Mucosa of stomach (tissue), 1 donor: ENCODE measurements around the gene LMNTD2.

Source experiments
- H3K27me3 ChIP-seq: one replicate; pipeline ENCODE4 v1.7.0; 2013; ENCODE audit warnings: mild to moderate bottlenecking, low read length; ENCODE audit not compliant: control insufficient read depth, insufficient read depth
- H3K36me3 ChIP-seq: one replicate; pipeline ENCODE4 v1.7.0; 2013; ENCODE audit warnings: low read length; ENCODE audit not compliant: control insufficient read depth, insufficient read depth
- H3K4me1 ChIP-seq: one replicate; pipeline ENCODE4 v1.7.0; 2013; ENCODE audit warnings: mild to moderate bottlenecking, low read length; ENCODE audit not compliant: control insufficient read depth, insufficient read depth
- H3K4me3 ChIP-seq: one replicate; pipeline ENCODE4 v1.7.0; 2013; ENCODE audit warnings: low read length
- H3K9ac ChIP-seq: one replicate; pipeline ENCODE4 v1.7.0; 2013; ENCODE audit warnings: mild to moderate bottlenecking, low read length, moderate library complexity
- H3K9me3 ChIP-seq: one replicate; pipeline ENCODE4 v1.7.0; 2013; ENCODE audit warnings: mild to moderate bottlenecking, low read length, moderate library complexity; ENCODE audit not compliant: control insufficient read depth
- donor health status: Pancreatic carcinoma.

LMNTD2 gene

DNA sequence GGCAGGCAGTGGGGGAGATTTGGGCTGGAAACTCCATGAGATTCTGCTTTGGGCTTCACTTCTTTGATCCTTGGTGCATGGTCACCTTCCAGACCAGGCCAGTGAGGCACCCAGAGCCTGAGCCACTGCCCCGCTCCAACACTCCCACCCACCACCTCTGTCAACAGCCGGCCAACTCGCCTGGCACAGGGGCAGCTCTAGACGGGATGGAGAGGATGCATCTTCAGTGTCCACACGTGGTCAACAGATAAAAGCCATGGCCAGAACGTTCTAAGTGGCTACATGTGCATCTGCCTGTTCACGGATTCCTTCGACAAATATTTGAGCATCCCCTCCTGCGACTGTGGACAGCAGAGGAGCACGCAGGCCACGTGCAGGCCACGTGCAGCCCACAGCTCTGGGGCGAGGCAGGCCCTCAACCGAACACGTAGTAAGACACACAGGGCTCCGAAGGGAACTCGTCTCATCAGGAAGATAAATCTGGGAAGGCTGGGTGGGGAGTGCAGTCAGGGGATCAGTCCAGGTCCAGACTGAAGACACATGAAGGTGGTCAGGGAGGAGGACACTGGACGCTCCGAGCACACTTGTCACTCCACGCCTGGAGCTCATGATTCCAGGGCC, 22.0 kb downstream of the LMNTD2 start:
- no peaks in the 10 kb centered on the region for H3K9me3 ChIP-seq
- peaks cover 30% of the 10 kb centered on the region for H3K4me1 ChIP-seq
- no peak overlapping the region for H3K4me3 ChIP-seq
- H3K9ac ChIP-seq, result no peak overlapping the region
- H3K36me3 ChIP-seq, result peaks cover 2% of the 10 kb centered on the region
- peaks cover 6% of the 10 kb centered on the region for H3K27me3 ChIP-seq

DNA sequence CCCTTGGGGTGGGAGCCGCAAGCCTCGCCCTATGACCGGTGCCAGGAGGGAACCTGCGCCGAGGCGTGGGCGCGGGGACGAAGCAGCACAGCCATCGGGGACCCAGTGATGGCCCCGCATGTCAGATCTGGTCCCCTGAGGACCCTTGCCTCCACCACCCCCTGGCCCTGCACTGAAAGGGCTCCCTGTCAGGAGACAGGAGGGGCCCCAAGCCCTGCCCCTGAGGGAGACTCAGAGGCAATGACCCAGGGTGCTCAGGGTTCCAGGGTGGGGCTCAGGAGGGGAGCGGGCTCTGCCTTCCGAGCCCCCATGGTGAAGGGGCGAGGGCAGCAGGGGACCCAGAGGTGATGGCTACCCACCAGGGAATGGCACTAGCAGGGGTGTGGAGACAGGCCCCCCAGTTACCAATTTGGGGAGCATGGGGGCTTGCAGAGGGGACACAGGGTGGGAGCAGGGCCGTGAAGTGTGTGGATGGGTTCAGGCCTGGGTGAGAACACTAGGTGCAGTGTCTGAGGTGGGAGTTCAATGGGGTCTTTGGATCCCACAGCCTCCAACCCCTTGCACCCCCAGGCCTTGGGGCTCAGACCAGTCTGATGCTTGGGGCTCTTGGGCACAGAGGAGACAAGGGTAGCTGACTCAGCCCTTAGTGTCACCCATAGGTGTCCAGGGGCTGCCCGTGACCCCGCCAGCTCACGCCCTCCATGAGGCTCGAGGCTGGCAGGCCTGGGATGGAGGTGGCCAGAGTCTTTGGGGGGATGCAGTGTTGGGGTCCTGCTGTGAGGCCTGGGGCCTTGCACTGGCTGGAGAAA, 22.7 kb downstream of the LMNTD2 start:
- Histone ChIP-seq H3K4me3 (peak overlapping the region; percentile 11), H3K27me3 (peaks cover 6% of the 10 kb centered on the region), H3K4me1 (peaks cover 33% of the 10 kb centered on the region), H3K36me3 (peaks cover 5% of the 10 kb centered on the region), H3K9ac (peak overlapping the region; percentile 31), H3K9me3 (no peaks in the 10 kb centered on the region)

DNA sequence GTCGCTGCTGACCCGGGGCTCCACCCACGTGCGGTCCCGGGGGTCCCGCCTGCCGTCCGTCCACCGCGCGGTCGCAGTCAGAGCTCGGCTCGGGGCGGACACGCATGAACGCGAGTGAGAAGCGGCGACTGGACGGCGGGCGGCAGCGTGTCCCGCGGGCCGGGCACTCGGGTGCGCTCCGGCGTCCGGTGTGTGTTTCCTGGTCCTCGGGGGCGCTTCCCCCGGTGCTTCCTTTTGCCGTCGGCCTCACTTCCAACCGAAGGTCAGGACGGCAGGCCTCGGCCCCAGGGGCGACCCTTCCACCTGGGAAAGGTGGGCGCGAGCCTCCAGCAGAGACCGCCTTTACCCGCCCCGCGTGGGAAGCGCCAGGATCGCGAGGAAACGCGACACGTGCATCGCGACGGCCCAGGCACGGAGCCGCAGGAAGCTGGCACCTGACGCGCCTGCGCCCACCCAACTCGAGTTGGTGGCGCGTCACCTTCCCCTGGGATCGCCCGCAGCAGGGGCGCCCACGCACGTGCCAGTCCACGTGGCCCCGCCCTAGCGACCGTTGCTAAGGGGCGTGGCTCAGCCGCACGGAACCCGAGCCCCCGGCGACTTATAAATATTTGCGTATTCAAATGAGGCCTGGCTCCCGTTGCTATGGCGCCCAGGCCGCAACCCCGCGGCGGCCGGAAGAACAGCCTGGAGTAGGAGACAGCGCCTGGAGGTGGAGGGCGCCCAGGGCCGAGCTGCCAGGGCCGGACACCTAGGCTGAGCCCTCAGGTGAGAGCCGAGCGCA, 23.5 kb downstream of the LMNTD2 start, which contains the start of gene LRRC56:
TSS of gene LRRC56 (plus strand) at position 687 of the 781 bp plus-strand sequence. CDS start 3,158 bp downstream, outside the sequence.
- Histone ChIP-seq H3K4me1 (peaks cover 37% of the 10 kb centered on the region), H3K36me3 (peaks cover 8% of the 10 kb centered on the region), H3K27me3 (peaks cover 6% of the 10 kb centered on the region), H3K9me3 (no peaks in the 10 kb centered on the region), H3K9ac (peak within 1 kb of the TSS; percentile 31), H3K4me3 (peak within 1 kb of the TSS; percentile 11)

DNA sequence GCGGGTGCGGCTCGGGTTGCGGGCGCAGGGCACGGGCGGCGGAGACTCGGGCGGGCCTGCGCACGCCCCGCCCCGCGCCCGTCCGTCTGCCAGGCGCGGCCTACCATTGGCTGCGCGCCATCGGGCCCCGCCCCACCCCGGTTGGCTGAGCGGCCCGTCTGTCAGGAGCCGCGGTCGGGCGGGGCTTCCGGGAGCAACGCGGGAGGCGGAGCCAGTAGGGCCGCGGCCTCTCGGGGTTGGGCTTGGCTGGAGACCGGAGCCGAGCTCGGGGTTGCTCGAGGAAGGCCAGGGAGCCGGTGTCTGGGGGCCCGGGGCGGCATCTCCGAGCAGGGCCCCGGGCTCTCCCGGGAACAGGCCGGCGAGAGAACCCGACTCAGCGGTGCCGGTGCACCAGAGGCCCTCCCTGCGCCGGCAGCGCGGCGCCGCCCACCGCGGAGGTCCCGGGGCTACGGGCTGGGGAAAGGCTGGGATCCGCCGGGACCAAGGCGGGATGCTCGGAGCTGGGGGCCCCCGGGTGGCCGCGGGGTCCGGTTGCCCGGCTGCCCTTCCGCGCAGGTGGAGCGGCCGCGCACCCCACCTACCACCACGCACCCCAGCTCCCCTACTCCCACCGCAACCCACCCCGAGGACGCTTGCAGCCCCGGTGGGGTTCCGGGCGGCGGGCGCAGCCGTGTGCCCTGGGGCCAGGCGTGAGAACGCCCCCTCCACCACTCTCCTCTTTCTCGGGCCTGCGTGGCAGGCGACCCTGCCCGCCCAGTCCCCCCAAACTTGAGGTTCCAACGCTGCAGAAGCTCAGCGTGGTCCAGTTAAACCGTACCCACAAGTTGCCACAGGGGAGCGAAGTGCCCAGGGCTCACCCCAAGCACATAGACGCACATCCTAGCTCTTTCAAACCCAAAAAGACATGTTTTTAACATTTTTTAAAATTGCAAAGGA, 24.8 kb downstream of the LMNTD2 start, which contains the start of gene HRAS:
TSS of gene HRAS (minus strand) at position 58 of the 936 bp plus-strand sequence.
- H3K4me3 ChIP-seq, result peak within 1 kb of the TSS; percentile 41
- peaks cover 6% of the 10 kb centered on the region for H3K27me3 ChIP-seq
- H3K4me1 ChIP-seq, result peaks cover 37% of the 10 kb centered on the region
- no peaks in the 10 kb centered on the region for H3K9me3 ChIP-seq
- H3K36me3 ChIP-seq, result peaks cover 13% of the 10 kb centered on the region
- peak within 1 kb of the TSS; percentile 64 for H3K9ac ChIP-seq

DNA sequence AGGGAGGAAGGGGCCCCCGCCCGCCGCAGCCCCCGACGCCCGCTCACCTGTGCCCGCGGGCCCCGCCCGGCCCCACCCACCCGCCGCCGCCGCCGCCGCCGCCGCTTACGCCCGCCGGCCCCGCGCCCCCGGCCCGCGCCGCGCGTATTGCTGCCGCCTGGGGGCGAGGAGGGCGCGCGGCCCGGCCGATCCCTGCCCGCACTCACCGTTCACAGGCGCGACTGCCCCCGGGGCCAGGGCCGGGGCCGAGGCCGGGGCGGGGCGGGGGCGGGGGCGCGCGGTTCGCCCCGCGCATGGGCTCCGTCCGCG, 25.4 kb downstream of the LMNTD2 start:
- no peak overlapping the region for H3K9ac ChIP-seq
- no peak overlapping the region for H3K4me3 ChIP-seq
- peaks cover 6% of the 10 kb centered on the region for H3K27me3 ChIP-seq
- H3K9me3 ChIP-seq, result no peaks in the 10 kb centered on the region
- peaks cover 37% of the 10 kb centered on the region for H3K4me1 ChIP-seq
- peaks cover 13% of the 10 kb centered on the region for H3K36me3 ChIP-seq

DNA sequence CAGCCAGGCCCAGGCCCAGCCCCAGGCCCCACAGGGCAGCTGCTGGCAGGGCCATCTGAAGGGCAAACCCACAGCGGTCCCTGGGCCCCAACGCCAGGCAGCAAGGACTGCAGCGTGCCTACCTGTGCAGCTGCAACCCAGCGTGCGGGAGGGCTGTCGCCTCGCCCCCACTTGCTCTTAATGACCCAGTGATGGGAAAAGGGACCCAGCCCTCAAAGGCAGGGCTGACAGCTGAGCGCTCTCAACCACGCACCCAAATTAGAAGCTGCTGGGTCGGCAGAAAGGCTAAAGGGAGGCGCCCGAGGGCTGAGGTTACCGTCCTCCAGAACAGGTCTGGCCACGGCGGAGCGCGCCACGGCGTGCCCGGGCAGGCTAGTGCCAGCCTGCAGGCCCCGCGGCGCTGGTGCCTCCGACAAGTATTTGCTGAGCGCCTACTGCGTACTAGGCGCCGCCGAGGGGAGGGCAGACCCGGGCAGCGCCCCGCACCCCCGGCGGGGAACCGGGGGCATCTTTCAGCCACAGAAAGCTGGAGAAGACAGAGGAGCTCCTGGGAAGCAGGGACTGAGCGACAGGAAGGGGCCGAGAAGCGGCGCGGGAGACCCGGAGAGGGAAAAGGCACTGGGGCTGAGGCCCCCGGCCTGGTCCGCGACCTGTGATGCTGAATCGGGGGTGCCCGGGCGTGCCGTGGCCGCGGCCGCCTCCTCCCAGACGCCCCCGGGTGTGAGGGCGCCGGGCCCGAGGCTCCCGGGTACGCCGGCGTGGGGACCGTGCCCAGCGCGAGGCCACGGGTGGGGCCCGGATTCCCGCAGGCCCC, 25.9 kb downstream of the LMNTD2 start:
- peak overlapping the region; percentile 33 for H3K4me3 ChIP-seq
- H3K36me3 ChIP-seq, result peaks cover 13% of the 10 kb centered on the region
- peak overlapping the region; percentile 64 for H3K9ac ChIP-seq
- H3K4me1 ChIP-seq, result peaks cover 37% of the 10 kb centered on the region
- H3K9me3 ChIP-seq, result no peaks in the 10 kb centered on the region
- peaks cover 6% of the 10 kb centered on the region for H3K27me3 ChIP-seq

DNA sequence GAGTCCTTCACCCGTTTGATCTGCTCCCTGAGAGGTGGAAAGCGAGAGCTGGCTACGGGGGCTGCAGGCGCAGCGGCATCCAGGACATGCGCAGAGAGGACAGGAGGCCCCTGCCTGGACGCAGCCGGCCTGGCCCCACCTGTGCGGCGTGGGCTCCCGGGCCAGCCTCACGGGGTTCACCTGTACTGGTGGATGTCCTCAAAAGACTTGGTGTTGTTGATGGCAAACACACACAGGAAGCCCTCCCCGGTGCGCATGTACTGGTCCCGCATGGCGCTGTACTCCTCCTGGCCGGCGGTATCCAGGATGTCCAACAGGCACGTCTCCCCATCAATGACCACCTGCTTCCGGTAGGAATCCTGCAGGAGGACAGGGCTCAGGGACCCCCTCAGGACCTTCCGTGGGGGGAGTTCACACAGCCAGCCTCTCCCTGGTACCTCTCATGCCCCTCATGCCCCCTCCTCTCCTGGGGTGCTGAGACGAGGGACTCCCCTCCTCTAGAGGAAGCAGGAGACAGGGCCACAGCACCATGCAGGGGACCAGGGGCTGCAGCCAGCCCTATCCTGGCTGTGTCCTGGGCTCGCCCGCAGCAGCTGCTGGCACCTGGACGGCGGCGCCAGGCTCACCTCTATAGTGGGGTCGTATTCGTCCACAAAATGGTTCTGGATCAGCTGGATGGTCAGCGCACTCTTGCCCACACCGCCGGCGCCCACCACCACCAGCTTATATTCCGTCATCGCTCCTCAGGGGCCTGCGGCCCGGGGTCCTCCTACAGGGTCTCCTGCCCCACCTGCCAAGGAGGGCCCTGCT, 26.7 kb downstream of the LMNTD2 start:
- H3K27me3 ChIP-seq, result peaks cover 6% of the 10 kb centered on the region
- H3K4me1 ChIP-seq, result peaks cover 37% of the 10 kb centered on the region
- peaks cover 13% of the 10 kb centered on the region for H3K36me3 ChIP-seq
- no peaks in the 10 kb centered on the region for H3K9me3 ChIP-seq
- H3K4me3 ChIP-seq, result no peak overlapping the region
- no peak overlapping the region for H3K9ac ChIP-seq

DNA sequence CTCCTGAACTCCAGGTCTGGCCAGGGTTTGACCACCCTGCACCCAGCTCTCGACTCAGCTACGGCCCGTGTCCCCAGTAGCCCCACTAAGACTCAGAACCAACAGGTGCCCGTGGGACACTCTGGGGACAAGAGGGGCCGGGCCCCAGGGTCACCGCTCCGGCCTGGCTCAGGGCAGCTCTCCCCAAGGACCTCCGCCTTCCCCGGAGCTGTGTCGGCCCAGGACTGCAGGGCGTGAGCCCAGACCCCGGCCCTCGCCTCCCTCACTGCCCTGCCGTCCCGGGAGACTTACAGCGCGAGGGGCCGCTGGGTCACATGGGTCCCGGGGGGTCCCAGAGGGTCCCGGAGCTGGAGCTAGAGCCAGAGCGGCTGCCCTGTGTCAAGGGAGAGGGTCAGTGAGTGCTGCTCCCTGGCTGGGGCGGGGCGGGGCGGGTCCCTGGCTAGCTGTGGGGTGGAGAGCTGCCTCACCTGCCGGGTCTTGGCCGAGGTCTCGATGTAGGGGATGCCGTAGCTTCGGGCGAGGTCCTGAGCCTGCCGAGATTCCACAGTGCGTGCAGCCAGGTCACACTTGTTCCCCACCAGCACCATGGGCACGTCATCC, 27.5 kb downstream of the LMNTD2 start:
- Histone ChIP-seq H3K9me3 (no peaks in the 10 kb centered on the region), H3K4me3 (no peak overlapping the region), H3K27me3 (peaks cover 5% of the 10 kb centered on the region), H3K4me1 (peaks cover 33% of the 10 kb centered on the region), H3K36me3 (peaks cover 13% of the 10 kb centered on the region), H3K9ac (no peak overlapping the region)

DNA sequence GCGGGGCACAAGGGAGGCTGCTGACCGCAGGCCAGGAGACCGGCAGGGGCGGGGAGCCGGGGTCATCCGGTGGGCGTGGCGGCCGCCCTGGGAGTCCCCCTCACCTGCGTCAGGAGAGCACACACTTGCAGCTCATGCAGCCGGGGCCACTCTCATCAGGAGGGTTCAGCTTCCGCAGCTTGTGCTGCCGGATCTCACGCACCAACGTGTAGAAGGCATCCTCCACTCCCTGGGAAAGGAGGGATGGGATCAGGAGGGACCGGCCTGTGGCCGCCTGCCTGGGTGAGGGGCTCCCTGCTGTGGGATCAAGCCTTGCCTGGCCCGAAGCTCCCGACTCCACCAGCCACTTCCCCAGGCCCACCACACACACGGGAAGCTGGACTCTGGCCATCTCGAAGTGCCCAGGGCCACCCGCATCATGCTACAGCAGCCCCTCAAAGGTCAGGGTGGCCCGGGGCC, 28.0 kb downstream of the LMNTD2 start:
- Histone ChIP-seq H3K9ac (no peak overlapping the region), H3K4me3 (no peak overlapping the region), H3K27me3 (peaks cover under 1% of the 10 kb centered on the region), H3K4me1 (peaks cover 28% of the 10 kb centered on the region), H3K36me3 (peaks cover 13% of the 10 kb centered on the region), H3K9me3 (no peaks in the 10 kb centered on the region)
